ENCODE measurements around the gene RNF121. TPM values are rescaled to one million over a fixed set of nuclear protein-coding genes. Genes with fewer than 3 reads are reported as not detected.

RNF121 gene
- total and polyA plus RNA-seq, 2 of the 13 experiments (the other 11 are each of a cell fraction or from before 2014, with no cell fraction given), result 28.6 to 44.3 TPM

- H3K9me3 ChIP-seq (ENCODE audit: low read length), result no peaks in the 10 kb centered on the region
- peaks cover 78% of the 10 kb centered on the region for H3K79me2 ChIP-seq (ENCODE audit: insufficient read depth, low read length)
- no peaks in the 10 kb centered on the region for H4K20me1 ChIP-seq (ENCODE audit: insufficient read depth, low read length)
- FAIRE-seq, result no peak
- no TSS peak for BruUV-seq (replicated peaks)
- no peak overlapping the region for H3K4me2 ChIP-seq (ENCODE audit: low read depth, low read length)
- TF ChIP-seq HES4 (CRISPR knock-in tag; IDR thresholded peaks at IDR 0.05; ENCODE audit: borderline replicate concordance) (no peak), ATF1 (CRISPR knock-in tag; IDR thresholded peaks at IDR 0.05) (no peak), ZNF564 (CRISPR knock-in tag; IDR thresholded peaks at IDR 0.05) (no peak), ZFP36L2 (CRISPR knock-in tag; IDR thresholded peaks at IDR 0.05) (no peak), CENPBD1 (CRISPR knock-in tag; IDR thresholded peaks at IDR 0.05; ENCODE audit: borderline replicate concordance, low read depth) (no peak), ZNF407 (CRISPR knock-in tag; IDR thresholded peaks at IDR 0.05; ENCODE audit: not compliant biosample characterization) (no peak), ZNF737 (CRISPR knock-in tag; IDR thresholded peaks at IDR 0.05; ENCODE audit: borderline replicate concordance) (no peak), RBFOX2 (IDR thresholded peaks at IDR 0.05; ENCODE audit: low read depth, low read length) (no peak), RXRA (CRISPR knock-in tag; IDR thresholded peaks at IDR 0.05) (no peak), ARNT (IDR thresholded peaks at IDR 0.05) (no peak)
- TF ChIP-seq, protein P1, sequence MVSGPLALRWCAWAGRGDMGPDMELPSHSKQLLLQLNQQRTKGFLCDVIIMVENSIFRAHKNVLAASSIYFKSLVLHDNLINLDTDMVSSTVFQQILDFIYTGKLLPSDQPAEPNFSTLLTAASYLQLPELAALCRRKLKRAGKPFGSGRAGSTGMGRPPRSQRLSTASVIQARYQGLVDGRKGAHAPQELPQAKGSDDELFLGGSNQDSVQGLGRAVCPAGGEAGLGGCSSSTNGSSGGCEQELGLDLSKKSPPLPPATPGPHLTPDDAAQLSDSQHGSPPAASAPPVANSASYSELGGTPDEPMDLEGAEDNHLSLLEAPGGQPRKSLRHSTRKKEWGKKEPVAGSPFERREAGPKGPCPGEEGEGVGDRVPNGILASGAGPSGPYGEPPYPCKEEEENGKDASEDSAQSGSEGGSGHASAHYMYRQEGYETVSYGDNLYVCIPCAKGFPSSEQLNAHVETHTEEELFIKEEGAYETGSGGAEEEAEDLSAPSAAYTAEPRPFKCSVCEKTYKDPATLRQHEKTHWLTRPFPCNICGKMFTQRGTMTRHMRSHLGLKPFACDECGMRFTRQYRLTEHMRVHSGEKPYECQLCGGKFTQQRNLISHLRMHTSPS (CRISPR knock-in tag; IDR thresholded peaks at IDR 0.05; ENCODE audit: low read depth), result no peak
- TF ChIP-seq, protein P2, sequence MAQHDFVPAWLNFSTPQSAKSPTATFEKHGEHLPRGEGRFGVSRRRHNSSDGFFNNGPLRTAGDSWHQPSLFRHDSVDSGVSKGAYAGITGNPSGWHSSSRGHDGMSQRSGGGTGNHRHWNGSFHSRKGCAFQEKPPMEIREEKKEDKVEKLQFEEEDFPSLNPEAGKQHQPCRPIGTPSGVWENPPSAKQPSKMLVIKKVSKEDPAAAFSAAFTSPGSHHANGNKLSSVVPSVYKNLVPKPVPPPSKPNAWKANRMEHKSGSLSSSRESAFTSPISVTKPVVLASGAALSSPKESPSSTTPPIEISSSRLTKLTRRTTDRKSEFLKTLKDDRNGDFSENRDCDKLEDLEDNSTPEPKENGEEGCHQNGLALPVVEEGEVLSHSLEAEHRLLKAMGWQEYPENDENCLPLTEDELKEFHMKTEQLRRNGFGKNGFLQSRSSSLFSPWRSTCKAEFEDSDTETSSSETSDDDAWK (CRISPR knock-in tag; IDR thresholded peaks at IDR 0.05), result no peak
- no peaks in the 10 kb centered on the region for H3K27me3 ChIP-seq (ENCODE audit: control insufficient read depth in 1 of 2, insufficient read depth in 2 of 2, low read length in 2 of 2)
- in situ Hi-C loops (cut with HindIII; ENCODE audit: extremely low pct_ligation_motif_present, low pct_unique_long_range_greater_than_20kb) (no loop called here), intact Hi-C loops (cut with micrococcal nuclease; ENCODE audit: unreplicated experiment) (no loop called here)
- H3K27ac ChIP-seq (ENCODE audit: extremely low read length, insufficient read depth, low read length), result no peak overlapping the region
- no peak overlapping the region for H2AFZ ChIP-seq (ENCODE audit: low read length)
- ATAC-seq, result no peak
- 94% methylated on average over 6 of the region's 6 CpGs for WGBS (ENCODE audit: low lambda C conversion rate)
- no peak overlapping the region for H3K9ac ChIP-seq (ENCODE audit: insufficient read depth, low read depth, low read length)
- no peak overlapping the region for H3K4me3 ChIP-seq (replicated peaks in 1 of 3; ENCODE audit: insufficient read depth in 1 of 3, low read depth in 2 of 3, low read length in 3 of 3)
- peaks cover 28% of the 10 kb centered on the region for H3K4me1 ChIP-seq (ENCODE audit: insufficient read depth, low read length)
- no peak for DNase-seq (ENCODE audit: low spot score)
- peaks cover 4 to 13% of the 10 kb centered on the region in 2 experiments; a peak in 4 of 5 replicates for H3K36me3 ChIP-seq (replicated peaks in 1 of 2; ENCODE audit: control insufficient read depth in 1 of 2, insufficient read depth in 2 of 2, low read length in 2 of 2)
- ChIA-PET CTCF (ENCODE audit: low intra/inter-chr PET ratio, low total read pairs) (no interaction called here), POLR2A (no interaction called here)
These were observed 11.8 kb downstream of the RNF121 start for GRCh38 chr11:71940561-71941219.

Measured in HepG2 (cell line).